ENCODE results near the gene AMT.
"Not testable (repeated sequence)": the region's sequence is repeated elsewhere in the genome, so short reads cannot be mapped to it uniquely, and the experiment has no call there.

The AMT gene

DNA sequence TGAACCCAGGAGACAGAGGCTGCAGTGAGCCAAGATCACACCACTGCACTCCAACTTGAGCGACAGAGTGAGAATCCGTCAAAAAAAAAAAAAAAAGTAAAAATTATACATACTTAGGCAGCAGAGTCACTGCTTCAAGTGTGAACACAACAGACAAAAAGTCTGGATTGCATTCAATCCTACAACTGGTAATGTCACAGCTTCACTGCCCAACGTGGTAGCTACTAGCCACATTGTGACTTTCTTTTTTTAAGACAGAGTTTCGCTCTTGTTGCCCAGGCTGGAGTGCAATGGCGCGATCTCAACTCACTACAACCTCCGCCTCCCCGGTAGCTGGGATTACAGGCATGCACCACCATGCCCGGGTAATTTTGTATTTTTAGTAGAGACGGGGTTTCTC lies 31.0 kb downstream of the AMT start:
- in situ Hi-C loops (cut with HindIII; ENCODE audit: low sequenced_read_pairs), result not testable (repeated sequence)

DNA sequence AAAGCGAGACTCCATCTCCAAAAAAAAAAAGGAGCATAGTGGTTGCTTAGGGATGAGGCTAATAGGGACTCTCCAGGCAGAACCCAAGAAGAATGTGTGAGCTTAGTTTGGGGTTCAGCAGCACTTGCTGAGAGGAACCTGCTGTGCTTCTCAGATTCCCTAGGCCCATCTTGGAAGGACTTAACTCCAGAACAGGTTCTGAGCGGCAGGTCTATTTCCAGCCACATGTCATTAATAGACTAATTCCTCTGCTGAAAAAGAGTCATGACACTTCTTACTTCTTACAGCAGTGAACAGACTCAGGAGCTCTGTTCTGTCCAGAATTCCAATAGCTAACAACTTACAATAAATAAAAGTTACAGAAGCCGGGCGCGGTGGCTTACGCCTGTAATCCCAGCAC lies 33.0 kb downstream of the AMT start:
- in situ Hi-C loops (cut with HindIII; ENCODE audit: low sequenced_read_pairs), result no loop called here

DNA sequence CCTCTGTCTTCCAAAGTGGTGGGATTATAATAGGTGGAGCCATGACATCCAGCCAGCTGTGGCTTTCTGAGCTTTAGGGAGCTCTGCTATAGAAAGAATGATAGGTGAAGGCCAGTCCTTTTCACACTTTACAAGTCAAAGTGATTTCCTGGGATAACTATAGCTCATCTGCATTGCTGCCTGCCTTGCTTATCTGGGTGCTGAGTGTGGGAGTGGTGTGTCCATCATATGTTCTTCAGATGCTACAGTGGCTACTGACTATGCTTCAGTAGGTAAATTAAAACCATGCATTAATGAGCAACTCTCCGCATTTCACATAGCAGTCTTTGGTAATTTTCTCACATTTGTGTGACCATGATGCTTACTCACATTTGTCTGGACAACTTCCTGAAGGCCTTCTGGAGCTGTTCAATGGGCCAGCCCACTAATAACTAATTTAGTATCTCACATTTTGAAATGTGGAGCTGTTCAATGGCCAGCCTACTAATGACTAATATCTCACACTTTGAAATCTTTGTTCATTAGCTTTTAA lies 33.9 kb downstream of the AMT start:
- in situ Hi-C loops (cut with HindIII; ENCODE audit: low sequenced_read_pairs), result no loop called here

DNA sequence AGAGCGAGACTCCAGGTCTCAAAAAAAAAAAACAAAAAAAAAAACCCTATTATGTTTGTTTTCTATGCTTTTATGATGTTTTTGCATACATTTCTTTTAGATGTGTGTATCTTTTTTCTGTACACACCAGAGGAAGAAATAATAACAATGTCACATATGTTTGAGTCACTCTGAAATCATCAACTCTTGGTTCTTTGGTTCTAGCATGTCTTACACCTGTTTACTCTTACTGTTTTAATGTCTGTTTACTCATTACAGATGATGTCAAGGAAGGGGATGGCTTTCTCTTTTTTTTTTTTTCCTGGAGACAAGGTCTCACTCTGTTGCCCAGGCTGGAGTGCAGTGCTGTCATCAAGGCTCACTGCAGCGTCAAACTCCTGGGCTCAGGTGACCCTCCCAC lies 34.6 kb downstream of the AMT start:
- in situ Hi-C loops (cut with HindIII; ENCODE audit: low sequenced_read_pairs), result no loop called here

DNA sequence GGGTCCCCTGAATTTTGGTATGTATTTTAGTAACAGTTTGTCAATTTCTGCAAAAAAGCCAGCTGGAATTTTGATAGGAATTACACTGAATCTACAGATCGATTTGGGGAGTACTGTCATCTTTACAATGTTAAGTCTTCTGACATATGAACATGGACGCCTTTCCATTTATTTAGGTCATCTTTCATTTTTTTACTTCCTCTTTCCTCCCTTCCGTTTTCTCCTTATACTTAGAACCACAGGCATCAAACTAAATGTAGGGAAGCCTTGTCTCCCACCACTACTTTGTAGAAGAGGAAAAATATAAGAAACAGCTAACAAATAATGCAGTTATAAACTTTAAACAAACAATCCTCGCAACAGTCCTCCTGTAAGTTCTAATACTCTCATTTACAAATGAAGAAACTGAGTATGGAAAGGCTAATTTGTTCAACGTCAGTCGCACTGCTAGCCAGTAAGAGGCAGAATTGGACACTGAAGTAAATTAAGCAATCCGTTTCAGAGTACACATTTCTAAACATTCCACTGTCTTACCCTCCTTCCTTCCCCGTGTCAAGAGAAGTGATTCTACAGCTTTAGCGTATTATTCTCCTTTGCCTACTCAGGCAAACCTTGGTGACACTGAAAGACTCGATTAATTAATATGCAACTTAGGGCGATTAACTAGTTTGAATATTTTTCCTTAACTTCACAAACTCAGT lies 36.1 kb downstream of the AMT start:
- in situ Hi-C loops (cut with HindIII; ENCODE audit: low sequenced_read_pairs), result no loop called here

DNA sequence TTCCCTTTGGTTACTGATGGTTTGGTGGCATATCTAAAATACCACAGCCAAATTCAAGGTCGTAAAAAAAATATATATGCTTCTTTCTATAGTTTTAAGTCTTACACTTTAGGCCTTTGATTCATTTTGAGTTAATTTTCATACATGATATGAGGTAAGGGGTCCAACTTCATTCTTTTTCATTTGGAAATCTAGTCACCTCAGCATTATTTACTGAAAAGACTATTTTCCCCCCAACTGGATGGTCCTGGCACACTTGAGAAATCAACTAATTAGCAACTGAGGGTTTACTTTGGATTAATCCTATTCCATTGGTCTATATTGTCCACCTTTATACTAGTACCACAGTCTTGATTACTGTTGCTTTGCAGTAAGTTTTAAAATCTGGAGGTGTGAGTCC lies 36.7 kb downstream of the AMT start:
- in situ Hi-C loops (cut with HindIII; ENCODE audit: low sequenced_read_pairs), result no loop called here

DNA sequence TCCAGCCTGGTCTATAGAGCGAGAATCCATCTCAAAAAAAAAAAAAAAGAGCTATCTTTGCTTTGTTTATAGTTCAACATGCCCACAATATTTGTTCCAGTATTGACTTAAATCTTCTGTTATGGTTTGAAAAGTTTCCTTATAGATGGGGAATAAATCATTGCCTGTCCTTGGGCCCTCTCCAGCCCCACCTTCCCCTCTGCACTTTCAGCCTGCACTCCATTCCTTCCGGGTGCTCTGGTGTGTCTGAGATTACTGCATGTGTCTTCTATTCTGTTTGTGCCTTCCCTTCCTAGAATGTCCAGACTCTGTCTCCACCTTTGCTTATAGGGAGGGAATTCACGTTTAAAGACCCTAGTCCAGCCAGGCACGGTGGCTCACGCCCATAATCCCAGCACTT lies 38.9 kb downstream of the AMT start:
- in situ Hi-C loops (cut with HindIII; ENCODE audit: low sequenced_read_pairs), result no loop called here

DNA sequence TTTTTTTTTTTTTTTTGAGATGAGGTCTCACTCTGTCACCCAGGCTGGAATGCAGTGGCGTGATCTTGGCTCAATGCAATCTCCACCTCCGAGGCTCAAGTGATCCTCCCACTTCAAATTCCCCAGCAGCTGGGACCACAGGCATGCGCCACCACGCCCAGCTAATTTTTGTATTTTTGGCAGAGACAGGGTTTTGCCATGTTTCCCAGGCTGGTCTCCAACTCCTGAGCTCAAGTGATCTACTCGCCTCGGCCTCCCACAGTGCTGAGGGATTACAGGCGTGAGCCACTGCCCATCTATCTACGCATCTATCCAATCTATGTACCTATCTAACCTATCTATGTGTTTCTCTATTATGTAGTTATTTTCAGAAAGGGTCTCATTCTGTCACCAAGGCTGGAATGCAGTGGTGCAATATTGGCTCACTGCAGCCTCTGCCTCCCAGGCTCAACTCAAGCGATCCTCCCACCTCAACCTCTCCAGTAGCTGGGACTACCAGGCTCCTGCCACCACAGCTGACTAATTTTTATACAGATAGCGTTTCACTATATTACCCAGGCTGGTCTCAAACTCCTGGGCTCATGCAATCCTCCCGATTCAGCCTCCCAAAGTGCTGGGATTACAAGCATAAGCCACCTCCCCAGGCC lies 43.9 kb downstream of the AMT start:
- in situ Hi-C loops (cut with HindIII; ENCODE audit: low sequenced_read_pairs), result no loop called here

DNA sequence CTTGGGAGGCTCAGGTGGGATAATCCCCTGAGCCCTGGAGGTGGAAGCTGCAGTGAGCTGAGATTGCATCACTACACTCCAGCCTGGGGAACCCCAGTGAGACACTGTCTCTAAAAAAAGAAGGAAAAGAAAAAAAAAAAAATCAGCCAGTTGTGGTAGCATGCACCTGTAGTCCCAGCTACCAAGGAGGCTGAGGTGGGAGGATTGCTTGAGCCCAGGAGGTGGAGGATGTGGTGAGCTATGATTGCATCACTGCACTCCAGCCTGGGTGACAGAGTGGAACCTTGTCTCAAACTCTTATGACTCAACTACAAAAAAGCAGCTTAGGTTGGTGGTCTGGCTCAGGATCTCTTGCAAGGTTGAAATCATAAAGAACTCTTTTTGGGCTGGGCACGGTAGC lies 44.8 kb downstream of the AMT start:
- in situ Hi-C loops (cut with HindIII; ENCODE audit: low sequenced_read_pairs), result no loop called here

DNA sequence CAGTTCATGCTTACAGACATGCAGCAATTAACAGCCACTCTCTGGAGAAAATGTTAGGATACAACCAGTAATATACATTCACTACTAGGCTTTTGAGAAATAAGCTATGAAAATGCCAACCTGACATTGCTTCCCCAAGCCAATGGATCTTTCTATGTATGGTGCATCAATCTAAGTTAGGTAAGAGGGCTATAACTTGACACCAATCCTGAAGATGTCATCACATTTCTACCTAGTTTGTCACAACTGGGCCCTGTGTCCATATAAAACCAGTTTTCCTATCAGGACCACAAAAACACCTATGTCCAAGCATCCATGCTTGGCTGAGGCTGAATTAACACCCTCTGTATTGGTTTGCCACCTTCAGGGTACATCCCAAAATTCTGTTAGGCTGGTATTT lies 50.3 kb downstream of the AMT start:
- in situ Hi-C loops (cut with HindIII; ENCODE audit: low sequenced_read_pairs), result no loop called here

DNA sequence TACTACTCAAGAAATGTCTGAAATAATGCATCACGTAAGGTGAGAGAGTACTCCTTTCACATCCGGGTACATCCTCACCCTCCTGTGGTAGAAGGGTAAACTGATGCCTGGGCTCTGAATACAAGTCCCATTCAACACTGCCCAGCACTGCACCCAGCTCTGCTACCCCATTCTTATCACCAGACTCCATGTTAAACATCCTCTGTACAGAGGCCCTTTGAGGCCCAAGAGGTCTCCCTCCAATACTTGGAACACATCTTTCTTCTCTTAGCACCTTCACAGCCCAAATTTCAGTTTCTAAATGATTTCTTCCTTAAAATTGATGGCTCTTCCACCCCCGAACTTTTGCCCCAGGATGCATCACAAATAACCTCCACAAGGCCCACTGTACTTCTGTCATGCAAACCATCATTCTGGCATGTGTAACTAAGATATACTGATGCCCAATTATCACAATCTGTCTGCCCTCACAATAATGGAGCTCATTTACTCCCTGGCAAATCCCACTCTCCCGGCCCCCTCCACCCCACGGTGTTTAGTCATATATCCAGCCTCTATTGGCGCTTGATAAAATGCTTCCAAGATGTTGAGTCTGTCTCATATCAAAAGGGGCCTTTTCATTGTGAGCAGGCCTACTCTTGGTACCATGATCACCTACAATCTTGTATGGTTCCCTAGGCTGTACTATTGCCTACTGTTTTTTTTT lies 51.5 kb downstream of the AMT start:
- in situ Hi-C loops (cut with HindIII; ENCODE audit: low sequenced_read_pairs), result no loop called here
